Ascending aorta (tissue), 2 donors: ENCODE data around the gene ARGLU1. TPM values are rescaled to one million over a fixed set of nuclear protein-coding genes. Genes with fewer than 3 reads are reported as not detected.
A peak's percentile ranks its signal among the peaks of the same experiment; 100 is the strongest.

Experiments
- DNase-seq, 2 donors: peaks; one replicate each; pipeline ENCODE4 v3.0.0-alpha.2; 2019; ENCODE audit warnings: low spot score in 2 of 2
- H3K27ac ChIP-seq, 2 donors: fragments of 200-600 bp; sonication (generic); one replicate each; pipeline ENCODE4 v1.5.1; 2016 to 2017; ENCODE audit warnings: mild to moderate bottlenecking in 1 of 2
- H3K27me3 ChIP-seq: fragments of 200-600 bp; sonication (generic); one replicate; pipeline ENCODE4 v1.5.1; 2017
- H3K36me3 ChIP-seq, 2 donors: fragments of 200-600 bp; sonication (generic); one replicate each; pipeline ENCODE4 v1.5.1; 2016
- H3K4me1 ChIP-seq, 2 donors: fragments of 200-600 bp; sonication (generic); one replicate each; pipeline ENCODE4 v1.5.1; 2016 to 2017; ENCODE audit warnings: mild to moderate bottlenecking in 1 of 2
- H3K4me3 ChIP-seq, 2 donors: fragments of 200-600 bp; sonication (generic); one replicate each; pipeline ENCODE4 v1.5.1; 2016 to 2017; ENCODE audit warnings: mild to moderate bottlenecking in 1 of 2
- H3K9me3 ChIP-seq, 2 donors: fragments of 200-600 bp; sonication (generic); one replicate each; pipeline ENCODE4 v1.5.1; 2016
- CTCF ChIP-seq, 3 experiments: fragments of 200-600 bp in 2 of 3; fragments of 450-650 bp in 1 of 3; sonication (generic) in 2 of 3; IDR thresholded peaks; one replicate each; pipeline ENCODE4 v1.5.1; 2016 to 2019; ENCODE audit warnings: antibody characterized with exemption in 3 of 3, mild to moderate bottlenecking in 1 of 3, moderate library complexity in 1 of 3
- intact Hi-C: fragments of 100-400 bp; cut with DNase I; formaldehyde crosslinking; loops from one replicate; pipeline ENCODE4 v1.15.1; 2023
- total RNA-seq: library from RNA; depleted of rRNA; stranded (reverse); fragments of >200 nt; gene quantifications from one replicate; pipeline ENCODE4 v1.1.0, GENCODE V29; 2016

Gene ARGLU1
- total RNA-seq, 1 donor from 2014 or later, result 79.7 TPM

GRCh38 chr13:106534639-106535551 is 33.0 kb downstream of the ARGLU1 start:
- intact Hi-C loops, result loop anchor here (1.0 to 10.0 kb wide), 8 partner anchors 32 to 1963 kb away; no protein-coding TSS in a partner anchor
- peak in 1 of 3 experiments; percentile 3 for TF ChIP-seq CTCF (IDR thresholded peaks at IDR 0.05)
- no peak for DNase-seq
- H3K36me3 ChIP-seq, result no peaks in the 10 kb centered on the region
- H3K9me3 ChIP-seq, result no peaks in the 10 kb centered on the region
- peak overlapping the region; percentile 90 to 97 for H3K27ac ChIP-seq
- no peaks in the 10 kb centered on the region for H3K27me3 ChIP-seq
- peaks cover 0 to 2% of the 10 kb centered on the region in 2 donors for H3K4me1 ChIP-seq
- H3K4me3 ChIP-seq, result peak overlapping the region; percentile 79 to 98

- H3K9me3 ChIP-seq, result no peaks in the 10 kb centered on the region
- H3K4me1 ChIP-seq, result peaks cover 0 to 2% of the 10 kb centered on the region in 2 donors
- no peak for TF ChIP-seq CTCF (IDR thresholded peaks at IDR 0.05)
- H3K27me3 ChIP-seq, result no peaks in the 10 kb centered on the region
- intact Hi-C loops, result loop anchor here (5.0 to 10.0 kb wide), 5 partner anchors 909 to 1962 kb away; no protein-coding TSS in a partner anchor
- H3K4me3 ChIP-seq, result peak overlapping the region; percentile 79 to 98
- peak in 1 of 2 donors; percentile 78 for DNase-seq
- H3K27ac ChIP-seq, result peak overlapping the region; percentile 90 to 97
- no peaks in the 10 kb centered on the region for H3K36me3 ChIP-seq
Observed at GRCh38 chr13:106533943-106534638, 33.8 kb downstream of the ARGLU1 start.

GRCh38 chr13:106533101-106533942 is 34.6 kb downstream of the ARGLU1 start:
- peak in 1 of 2 donors; percentile 88 for DNase-seq
- intact Hi-C loops, result loop anchor here (5.0 to 10.0 kb wide), 5 partner anchors 909 to 1961 kb away; no protein-coding TSS in a partner anchor
- peak overlapping the region; percentile 90 to 97 for H3K27ac ChIP-seq
- no peaks in the 10 kb centered on the region for H3K27me3 ChIP-seq
- no peaks in the 10 kb centered on the region for H3K9me3 ChIP-seq
- peak; percentile 33 to 53 (median 46) for TF ChIP-seq CTCF (IDR thresholded peaks at IDR 0.05)
- no peaks in the 10 kb centered on the region for H3K36me3 ChIP-seq
- H3K4me1 ChIP-seq, result peaks cover 0 to 2% of the 10 kb centered on the region in 2 donors
- H3K4me3 ChIP-seq, result peak overlapping the region; percentile 79 to 98

GRCh38 chr13:106532111-106532929 is 35.6 kb downstream of the ARGLU1 start:
- H3K4me1 ChIP-seq, result peaks cover 0 to 2% of the 10 kb centered on the region in 2 donors
- H3K9me3 ChIP-seq, result no peaks in the 10 kb centered on the region
- H3K4me3 ChIP-seq, result peak overlapping the region; percentile 79 to 98
- H3K27ac ChIP-seq, result peak overlapping the region; percentile 67 to 97
- DNase-seq, result no peak
- intact Hi-C loops, result loop anchor here (5.0 to 10.0 kb wide), 5 partner anchors 908 to 1960 kb away; no protein-coding TSS in a partner anchor
- H3K27me3 ChIP-seq, result no peaks in the 10 kb centered on the region
- no peak for TF ChIP-seq CTCF (IDR thresholded peaks at IDR 0.05)
- H3K36me3 ChIP-seq, result no peaks in the 10 kb centered on the region
